HG03135 (cell line): ENCODE data around the gene MRE11.

ENCODE experiments used
- ATAC-seq: cut with Tn5 transposase; IDR thresholded peaks from one replicate; pipeline ENCODE4 v1.9.1; 2021; ENCODE audit warnings: mild to moderate bottlenecking, moderate library complexity; ENCODE audit not compliant: unreplicated experiment

Gene MRE11

DNA sequence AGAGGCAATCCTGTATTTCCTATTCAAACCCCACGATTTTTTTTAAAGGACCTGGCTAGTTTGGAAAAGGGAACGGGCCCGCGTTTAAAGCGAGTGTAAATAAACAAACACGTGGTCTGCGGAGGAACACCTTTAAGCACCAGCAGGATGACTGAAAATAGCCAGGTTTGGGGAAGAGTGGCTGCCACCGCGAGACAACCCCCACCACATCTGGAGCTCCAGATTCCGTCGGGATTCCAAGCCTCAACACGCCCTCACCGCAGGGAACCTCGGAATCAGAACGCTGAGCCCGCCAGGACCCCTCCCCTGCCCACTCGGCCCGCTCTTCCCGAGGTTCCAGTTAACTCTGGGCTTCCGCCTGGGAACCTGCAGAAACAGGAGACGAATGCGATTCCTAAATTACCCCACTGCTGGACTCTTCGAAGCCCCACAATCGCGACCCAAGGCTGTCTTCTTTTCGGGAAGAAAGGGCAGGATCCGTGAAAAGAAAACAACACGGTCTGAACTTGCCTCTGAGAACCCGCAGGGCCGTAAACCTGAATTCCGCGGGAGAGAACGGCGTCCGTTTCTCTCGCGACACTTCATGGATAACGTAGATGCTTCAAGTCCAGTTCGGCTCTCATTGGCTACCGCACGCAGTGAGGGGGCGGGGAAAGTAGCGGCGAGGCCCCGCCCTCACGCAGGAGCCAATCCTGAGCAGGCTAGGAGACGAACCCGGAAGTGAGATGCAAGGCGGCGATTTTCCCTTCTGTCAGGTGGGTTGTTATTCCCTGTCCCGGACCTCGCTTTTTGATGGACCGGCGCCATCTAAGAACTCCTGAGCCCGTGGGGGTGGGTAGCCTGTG, at the start of gene MRE11, which contains the start of gene ANKRD49:
Gene MRE11, minus strand, starts transcription at position 564 of the 845 bp plus-strand sequence. CDS start 1,043 bp downstream, outside the sequence.
Gene ANKRD49, plus strand, starts transcription at position 704 of the 845 bp plus-strand sequence. CDS start 2,710 bp downstream, outside the sequence.
- peak; percentile 100 for ATAC-seq

DNA sequence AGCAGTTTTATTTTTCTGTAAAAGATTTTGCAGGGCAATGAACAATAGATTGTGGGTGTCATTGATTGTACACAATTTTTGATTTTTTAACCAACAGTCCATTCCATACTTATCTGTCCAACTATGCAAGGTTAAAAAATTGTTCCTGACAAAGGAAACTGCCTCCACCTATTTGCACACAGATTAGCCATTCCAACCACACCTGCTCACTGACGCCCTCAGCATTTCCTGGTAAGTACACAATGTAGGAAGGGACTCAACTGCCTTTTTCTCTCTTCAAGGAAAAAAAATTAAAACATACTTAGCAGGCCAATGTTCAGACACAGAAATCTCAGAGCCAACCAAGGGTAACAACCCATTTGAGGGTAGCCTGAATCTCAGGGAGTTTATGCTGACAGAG, 45.8 kb upstream of the MRE11 start:
- no peak for ATAC-seq

DNA sequence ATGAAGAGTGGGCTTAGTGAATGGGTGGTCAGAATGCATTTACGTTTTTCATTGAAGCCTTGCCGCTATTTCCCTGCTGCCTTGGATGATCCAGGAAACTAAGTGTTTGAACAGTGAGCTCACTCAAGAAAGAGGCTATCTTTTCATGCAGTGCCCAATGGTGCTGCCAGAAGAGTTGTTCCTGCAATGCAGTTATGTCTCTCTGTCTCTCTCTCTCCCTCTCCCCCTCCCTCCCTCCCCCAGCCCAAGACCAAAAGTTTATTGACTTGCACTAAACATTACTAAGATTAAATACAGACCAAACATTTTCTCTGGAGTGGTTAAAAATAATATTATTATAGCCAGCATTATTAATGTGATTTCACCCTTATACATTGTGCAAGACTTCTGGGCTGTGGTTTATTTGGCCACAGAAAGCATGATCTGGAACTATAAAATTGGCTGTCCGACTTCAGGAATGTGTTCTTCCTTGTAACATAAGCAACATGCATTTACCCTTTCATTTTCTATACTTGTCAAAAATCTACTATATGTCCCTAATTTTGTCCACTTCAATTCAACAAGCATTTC, 43.5 kb upstream of the MRE11 start:
- no peak for ATAC-seq

- ATAC-seq, result no peak
Observed at GRCh38 chr11:94536386-94536785, 42.7 kb upstream of the MRE11 start.

- no peak for ATAC-seq
Observed at GRCh38 chr11:94533696-94534630, 40.3 kb upstream of the MRE11 start.

- ATAC-seq, result no peak
Observed at GRCh38 chr11:94533206-94533605, 39.6 kb upstream of the MRE11 start.

DNA sequence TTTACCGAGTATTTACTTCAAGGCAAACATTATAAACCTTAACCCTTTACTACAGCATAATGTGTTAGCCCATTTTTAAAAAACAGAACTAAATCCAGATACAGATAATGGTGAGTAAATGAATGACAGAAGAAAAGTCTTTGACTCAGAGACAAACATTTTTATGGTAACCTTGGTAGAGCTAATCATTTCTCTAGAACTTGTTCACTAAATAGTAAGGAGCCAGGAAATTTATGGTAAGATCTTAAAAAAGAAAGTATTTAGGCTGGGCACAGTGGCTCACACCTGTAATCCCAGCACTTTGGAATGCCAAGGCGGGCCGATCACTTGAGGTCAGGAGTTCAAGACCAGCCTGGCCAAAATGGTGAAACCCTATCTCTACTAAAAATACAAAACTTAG, 38.6 kb upstream of the MRE11 start:
- ATAC-seq, result no peak

GRCh38 chr11:94528551-94528950, 34.9 kb upstream of the MRE11 start:
- no peak for ATAC-seq

GRCh38 chr11:94526645-94527438, 33.2 kb upstream of the MRE11 start:
- ATAC-seq, result no peak

- no peak for ATAC-seq
Observed at GRCh38 chr11:94525546-94526324, 32.1 kb upstream of the MRE11 start.

- ATAC-seq, result no peak
Observed at GRCh38 chr11:94524341-94524740, 30.7 kb upstream of the MRE11 start.

- ATAC-seq, result no peak
Observed at GRCh38 chr11:94521684-94522083, 28.0 kb upstream of the MRE11 start.

DNA sequence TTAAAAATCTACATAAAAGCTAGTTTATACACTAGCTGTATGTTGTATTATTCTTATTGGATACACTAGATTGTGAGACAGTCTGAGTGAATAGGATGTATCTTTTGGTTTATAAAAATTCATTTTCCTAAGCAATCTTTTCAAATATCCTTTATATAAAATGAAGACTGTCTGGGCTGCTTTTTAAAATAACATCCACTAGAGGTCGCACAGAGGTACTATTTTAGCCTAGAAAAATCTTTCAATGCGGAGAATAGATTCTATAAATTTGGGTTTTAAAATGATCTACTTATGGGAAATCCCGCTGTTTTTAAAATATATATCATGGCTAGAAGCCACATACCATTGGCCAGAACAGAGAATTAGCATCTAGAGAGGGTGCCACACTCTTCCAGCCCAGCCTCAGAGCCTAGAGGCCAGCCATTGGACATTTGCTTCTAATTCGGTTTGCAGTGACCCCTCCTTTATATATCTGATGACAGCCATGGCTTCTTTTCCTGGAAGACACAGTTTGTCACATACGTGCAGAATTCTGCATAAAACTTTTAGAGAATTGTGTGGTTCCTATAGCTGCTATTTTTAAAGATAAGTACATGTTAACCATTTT, 25.9 kb upstream of the MRE11 start:
- no peak for ATAC-seq

- no peak for ATAC-seq
Observed at GRCh38 chr11:94518300-94518699, 24.7 kb upstream of the MRE11 start.

- no peak for ATAC-seq
Observed at GRCh38 chr11:94516725-94517124, 23.1 kb upstream of the MRE11 start.

- no peak for ATAC-seq
Observed at GRCh38 chr11:94515398-94515797, 21.8 kb upstream of the MRE11 start.

DNA sequence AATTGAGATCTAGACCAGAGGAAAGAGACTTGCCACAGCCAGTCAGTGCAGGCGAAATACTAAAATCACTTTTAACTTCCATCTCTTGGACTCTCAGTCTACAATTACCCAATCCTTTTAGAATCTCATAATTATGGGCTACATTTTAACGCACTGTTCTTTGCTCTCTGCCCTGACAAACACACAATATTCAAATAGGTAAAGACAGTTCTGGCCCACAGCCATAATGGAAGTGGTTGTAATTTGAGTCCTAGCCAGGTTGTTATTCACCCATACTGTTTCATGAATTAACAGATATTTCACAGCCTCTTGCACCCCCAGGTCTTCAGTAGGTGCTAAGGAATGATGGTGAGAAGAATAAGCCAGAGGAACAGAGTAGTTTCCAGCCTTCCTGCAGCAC, 19.4 kb upstream of the MRE11 start:
- ATAC-seq, result peak; percentile 46

- ATAC-seq, result peak; percentile 82
Observed at GRCh38 chr11:94511932-94512781, 18.5 kb upstream of the MRE11 start, which contains the start of gene C11orf97. TSS of gene C11orf97 (plus strand) at chr11:94512461. CDS start at chr11:94512529, 68 bp downstream.
